ENCODE results near the gene P4HA3.
A peak's percentile ranks its signal among the peaks of the same experiment; 100 is the strongest.

Gene P4HA3

DNA sequence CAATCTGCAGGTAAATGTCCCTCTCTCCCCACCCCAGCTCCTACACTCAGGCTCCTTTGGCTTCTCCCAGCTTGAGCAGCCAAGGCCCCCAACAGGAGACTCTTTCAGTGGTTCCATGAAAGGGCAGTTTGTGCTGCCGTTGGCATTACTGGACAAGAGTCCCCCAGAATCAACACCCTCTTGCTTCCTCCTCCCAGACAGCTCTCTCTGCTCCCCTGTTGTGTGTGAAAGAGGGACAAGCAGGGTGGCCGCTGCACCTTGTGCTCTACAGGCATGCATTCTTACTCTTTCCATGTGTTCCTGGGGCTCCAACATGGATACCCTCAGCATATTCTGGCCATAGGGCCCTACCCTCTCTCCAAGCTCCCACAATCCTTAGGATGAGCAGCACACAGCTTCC, 48.7 kb downstream of the P4HA3 start:
- no peak for DNase-seq

DNA sequence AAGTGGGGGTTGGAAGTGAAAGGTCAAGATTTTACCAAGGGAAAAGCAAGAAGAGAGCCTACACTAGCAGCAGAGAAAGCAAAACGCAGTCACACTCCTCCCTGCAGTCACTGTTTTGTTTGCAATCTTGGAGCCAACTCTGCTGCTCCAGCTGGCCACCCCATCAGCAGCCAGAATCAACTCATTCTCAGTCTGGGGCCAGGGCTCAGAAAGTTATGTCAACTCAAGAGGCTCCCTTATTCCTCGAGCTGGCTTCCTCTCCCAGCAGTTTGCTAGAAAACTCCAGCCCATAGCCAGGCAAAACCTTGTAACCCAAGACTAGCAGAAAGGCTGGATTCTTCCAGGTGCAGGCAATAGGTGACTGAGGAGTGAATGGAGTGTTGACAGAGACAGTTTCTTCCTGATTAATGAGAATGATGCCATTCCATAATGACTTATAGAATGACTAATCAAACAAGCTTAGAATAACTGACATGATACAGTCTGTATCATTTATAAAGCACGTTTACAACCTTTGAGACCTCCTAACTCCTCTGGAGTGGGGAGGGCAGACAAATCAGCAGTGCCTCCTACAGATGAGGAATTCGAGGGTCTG, 53.4 kb downstream of the P4HA3 start:
- no peak for DNase-seq

DNA sequence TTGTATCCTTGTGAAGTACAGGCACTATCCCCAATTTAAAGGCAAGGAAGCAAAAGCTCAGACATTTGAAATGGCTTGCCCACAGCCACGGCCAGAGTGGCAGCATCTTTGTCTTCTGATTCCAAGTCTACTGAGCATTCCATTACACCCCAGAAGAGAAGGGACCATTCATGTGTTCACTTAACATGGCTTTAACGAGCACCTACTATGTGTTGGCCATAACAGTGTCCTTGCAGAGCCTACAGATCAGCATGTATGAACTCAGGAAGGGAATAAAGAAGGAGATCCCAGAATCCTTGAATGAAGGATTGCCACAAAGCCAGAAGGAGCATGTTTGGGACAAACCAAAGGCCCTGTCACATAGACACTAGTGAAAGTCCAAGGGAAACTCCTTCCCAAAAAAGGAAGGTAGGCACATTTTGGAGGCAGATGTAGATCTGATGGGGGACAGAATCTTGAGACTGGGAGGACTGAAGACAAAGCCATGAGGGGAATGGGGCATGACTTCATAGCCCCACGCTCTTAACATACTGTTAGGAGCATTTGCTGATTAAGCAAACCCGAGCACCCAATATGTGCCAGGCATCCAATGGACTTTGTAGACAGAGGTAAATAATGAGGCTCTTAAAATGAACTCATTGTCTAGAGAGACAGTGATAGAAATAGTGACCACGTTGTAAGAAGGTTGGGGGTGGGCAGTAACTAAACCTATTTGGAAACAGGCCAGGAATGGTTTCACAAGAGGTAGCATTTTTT, 54.9 kb downstream of the P4HA3 start:
- DNase-seq, result no peak

DNA sequence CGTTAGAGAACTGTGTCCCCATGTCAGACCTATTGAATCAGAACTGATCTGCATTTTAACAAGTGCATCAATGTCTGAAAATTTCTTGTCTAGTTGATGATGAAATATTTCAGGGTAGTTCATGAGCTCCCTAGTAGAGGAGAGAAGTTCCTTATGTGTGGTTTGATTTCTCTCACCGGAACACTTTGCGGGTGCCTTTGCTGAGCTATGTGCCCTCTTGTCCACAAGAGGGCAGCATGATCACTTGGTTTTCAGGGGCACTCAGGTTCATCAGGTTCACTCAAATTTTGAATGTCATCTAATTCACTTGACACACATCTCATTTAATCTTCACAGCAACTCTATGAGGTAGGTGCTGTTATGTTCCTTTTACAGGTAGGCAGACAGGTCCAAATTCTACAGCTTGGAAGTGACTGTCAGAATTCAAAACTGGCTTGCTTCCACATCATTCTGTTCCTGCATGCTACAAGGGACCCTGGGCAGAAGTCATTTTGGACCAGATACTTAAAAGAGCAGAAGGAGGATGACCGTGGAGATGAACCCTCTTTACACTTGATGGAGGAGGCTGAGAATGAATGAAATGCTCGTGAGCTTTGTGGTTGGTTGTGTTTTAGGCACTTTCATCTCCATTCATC, 55.6 kb downstream of the P4HA3 start:
- DNase-seq, result peak; percentile 65

DNA sequence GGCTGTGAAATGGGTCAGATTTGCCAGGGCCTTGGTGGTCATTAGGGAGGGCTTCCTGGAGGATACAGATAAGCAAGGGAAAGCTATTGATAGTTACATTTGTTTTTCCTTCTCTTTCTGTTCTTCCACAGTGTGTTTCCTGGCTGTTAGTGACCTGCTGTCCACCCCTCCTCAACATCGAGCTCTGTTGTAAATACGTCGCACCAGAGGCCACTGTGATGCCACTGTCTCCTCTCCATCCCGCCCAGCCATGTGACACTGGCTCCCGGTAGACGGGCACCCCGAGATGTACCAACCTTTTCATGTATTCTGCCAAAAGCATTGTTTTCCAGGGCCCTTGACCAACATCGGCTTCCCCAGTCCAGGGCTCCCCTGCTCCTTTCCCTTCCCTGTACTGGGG, 58.1 kb downstream of the P4HA3 start:
- no peak for DNase-seq

DNA sequence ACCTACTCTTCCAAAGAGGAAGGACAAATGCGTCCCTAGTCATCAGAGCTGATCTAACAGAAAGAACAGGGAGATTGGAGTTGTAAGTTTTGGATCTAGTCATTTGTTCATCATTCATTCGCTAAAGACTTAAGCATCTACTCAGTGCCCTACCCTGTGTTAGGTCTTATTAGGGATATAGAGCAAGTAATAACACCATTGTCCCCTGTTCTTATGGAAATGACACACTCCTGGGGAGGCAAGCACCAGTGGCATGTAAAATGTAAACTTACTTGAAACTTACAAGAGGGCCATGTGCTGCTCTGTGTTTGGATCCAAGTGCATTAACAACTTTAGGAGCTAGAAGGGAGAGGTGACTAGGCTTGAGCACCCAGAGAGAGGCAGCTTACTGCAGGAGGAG, 61.9 kb downstream of the P4HA3 start:
- DNase-seq, result no peak

DNA sequence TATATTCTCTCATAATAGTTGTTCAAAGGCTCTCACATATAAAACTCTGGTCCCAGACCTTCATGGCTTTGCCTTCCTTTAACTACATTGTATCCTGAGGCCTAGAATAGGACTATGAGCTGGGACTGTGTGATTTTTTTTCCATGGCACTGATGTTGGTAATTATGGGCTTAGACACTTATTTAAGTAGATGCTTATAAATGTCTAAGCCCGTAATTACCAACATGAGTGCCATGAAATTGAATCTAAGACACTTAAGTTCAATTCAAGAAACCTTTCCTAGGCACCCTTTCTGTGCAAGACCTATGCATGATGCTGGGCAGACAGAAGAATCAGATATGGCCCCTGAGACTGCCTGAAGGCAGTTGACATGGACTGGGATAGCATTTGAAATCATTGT, 63.0 kb downstream of the P4HA3 start:
- no peak for DNase-seq

DNA sequence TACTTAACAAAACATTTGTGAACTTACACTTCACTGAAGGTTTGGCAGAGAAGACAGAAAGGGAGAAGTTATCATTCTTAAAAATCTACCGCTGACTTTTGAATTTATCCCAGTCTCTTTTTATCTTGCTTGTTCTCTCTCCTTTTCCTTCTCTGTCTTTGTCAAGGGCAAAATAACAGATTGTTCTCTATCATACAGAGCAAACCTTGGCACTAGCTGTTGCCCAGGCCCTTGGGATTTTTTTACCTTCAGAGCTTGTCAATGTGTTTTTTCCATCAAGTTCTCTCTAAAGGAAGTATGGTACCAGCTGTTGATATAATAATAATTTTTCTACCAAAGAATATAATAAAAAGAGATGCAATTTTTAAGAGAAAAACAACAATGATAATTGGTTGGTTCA, 73.2 kb downstream of the P4HA3 start:
- no peak for DNase-seq

DNA sequence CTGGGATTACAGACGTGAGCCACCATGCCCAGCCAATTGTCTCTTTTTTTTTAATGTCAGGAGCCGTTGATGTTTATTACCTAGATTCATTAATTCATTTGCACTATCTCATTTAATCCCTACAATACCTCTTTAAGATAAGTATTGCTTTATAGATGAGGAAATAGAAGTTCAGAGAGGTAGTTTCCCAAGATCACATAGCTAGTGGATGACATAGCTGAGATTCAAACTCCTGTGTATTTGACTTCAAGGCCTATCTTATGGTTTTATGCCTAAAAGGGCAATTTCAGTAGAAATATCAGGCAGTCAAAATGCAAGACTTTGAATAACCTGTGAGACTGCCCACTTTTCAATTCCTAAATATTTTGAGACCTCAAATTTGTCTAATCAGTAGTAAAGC, 73.9 kb downstream of the P4HA3 start:
- DNase-seq, result no peak

DNA sequence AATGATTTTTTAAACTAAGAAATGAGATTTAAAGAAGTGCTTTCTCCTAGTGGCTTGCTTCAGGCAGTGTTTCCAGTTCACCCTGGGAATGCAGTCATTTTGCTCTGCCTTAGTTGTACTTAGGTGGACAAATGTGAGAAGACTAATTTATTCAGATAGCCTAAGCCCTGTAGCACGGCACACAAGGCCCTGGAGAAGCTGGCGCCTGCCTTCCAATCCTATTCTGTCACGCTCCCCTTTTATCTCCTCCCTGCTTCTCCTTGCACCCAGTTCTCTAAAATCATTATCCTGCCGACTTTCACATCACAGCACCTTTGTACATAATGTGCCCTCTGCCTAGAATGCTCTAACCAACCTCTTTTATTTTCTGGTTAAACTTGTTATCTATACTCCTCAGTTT, 76.3 kb downstream of the P4HA3 start:
- no peak for DNase-seq

DNA sequence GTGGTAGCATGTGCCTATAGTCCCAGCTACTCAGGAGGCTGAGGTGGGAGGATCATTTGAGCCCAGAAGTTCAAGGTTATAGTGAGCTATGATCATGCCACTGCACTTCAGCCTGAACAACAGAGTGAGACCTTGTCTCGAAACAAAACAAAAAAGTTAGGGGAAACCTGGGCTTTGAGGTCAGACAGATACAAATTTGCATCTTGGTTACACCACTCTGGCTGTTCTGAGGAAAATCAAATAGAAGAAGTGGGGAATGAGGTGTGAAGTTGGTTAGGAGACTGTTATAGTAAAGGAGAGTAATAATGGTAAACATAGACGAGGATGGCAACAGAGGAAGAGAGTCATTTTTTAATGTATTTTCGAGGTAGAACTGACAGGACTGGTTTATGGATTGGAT, 77.8 kb downstream of the P4HA3 start:
- no peak for DNase-seq

DNA sequence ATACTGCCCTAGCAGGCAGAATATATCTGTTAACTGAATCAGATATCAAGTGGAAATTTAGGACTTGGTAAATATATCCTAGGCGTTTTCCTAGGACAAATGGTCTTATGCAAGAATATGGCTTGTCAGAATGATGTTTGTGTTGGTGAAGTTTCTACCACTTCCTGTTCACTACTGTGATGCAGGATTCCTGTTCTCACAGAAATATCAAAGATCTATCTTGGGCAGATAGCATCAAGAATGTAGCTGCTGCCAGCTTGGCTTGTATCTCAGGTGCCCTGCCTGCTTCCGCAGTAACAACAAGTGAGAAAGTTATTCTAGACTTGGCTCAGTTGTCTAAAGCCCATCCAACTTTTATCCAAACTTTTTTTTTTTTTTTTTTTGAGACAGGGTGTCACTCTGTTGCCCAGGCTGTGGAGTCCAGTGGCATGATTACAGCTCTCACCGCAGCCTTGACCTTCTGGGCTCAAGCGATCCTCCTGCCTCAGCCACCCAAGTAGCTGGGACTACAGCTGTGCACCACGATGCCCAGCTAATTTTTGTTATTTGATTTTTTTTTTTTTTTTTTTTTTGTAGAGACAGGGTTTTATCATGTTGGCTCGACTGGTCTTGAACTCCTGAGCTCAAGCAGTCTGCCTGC, 79.0 kb downstream of the P4HA3 start:
- no peak for DNase-seq

DNA sequence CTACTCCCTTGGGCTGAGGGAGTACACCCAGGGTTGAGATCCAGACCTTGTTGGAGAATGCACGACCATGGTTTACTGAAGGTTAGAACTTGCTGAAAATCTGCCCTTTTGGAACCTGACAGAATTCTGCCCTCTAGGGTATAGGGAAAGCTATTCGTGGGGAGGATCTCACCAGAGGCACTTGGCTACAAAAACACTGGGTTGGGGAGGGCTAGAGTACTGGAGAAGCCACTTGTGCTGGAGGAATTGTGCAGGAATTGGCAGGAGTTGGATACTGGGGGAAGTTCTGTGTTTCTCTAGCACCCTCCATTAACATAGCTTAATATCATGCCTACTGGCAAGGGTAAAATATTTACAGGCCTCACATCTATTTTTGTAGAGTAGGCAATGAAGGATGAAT, 84.5 kb downstream of the P4HA3 start:
- DNase-seq, result no peak

DNA sequence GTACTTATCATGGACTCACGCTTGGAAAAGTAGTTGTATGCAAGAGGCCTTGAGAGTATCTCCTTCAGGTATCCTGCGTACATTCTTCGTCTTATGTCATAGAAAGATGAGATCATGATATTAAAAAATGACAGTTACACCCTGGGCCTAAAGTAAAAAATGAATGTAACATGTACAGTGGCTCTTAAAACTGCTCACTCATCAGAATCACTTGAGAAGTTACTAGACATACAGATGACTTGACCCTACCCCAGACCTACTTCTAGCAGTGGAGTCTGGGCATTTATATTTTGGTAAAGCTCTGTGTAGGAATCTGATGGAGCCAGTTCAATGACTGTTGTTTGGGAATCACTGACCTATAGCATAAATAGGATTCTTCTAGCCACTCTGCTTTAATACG, 85.9 kb downstream of the P4HA3 start:
- no peak for DNase-seq

DNA sequence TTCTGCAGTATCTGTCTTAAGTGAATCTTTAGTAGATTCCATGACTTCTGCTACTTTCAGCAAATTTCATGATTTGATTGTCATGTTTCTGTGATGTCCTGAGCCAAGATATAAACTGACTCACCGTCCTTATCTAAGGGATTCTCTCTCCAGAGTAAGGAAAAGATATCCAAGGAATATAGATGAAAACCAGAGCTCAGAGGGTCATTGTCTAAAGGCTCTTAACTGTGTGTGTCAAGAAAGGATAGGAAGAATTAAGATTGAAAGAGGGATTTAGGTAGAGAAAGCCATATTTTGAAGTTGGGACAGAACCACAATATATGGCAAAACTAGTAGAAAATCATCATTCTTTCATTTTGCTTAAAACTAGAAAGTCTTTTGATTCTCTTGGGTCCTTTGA, 89.6 kb downstream of the P4HA3 start:
- no peak for DNase-seq

DNA sequence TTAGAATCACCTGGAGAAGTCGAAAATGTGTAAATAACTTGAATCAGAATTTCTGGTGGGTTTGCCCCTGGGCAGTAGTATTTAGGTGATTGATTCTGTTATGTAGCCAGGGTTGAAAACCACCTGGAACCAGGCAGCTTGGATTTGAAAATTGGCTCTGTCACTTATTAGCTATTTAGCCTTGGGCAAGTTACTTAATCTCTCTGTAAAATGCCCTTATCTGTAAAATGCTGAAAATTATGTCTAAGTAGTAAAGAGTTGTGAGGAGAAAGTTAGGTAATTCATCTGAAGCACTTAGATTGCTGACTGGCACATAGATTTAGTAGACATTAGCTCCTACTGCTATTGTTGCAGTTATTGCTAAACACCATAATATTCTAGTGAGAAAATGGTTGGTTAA, 91.1 kb downstream of the P4HA3 start:
- no peak for DNase-seq

Measured in activated CD8-positive, alpha-beta memory T cell treated with anti-CD3 and anti-CD28 coated beads for 24 hours (primary cell).